IMR-90 (cell line): ENCODE measurements around the gene WDR37. TPM values are rescaled to one million over a fixed set of nuclear protein-coding genes. Genes with fewer than 3 reads are reported as not detected.

Experiments used
- ATAC-seq: fragments of 200-7000 bp; cut with Tn5 transposase; 2 replicates; pipeline ENCODE4 v1.9.1; 2020; ENCODE audit warnings: low read depth, mild to moderate bottlenecking, moderate library complexity
- BruUV-seq: library from RNA; stranded (reverse); fragments of 400-500 nt; replicated peaks from 2 replicates; lab custom pipeline; 2021; lab: Mats Ljungman, UMichigan
- CTCF ChIA-PET: fragments of 300-600 bp; formaldehyde crosslinking; extraction: SDS; loops from one replicate; lab custom pipeline; 2021; ENCODE audit warnings: antibody characterized with exemption; lab: Yijun Ruan, JAX
- POLR2A ChIA-PET: fragments of 300-600 bp; sonication (Branson Sonifier 250); formaldehyde crosslinking; loops from one replicate; lab custom pipeline; 2022; ENCODE audit warnings: antibody characterized with exemption; ENCODE audit not compliant: unreplicated experiment; lab: Charles Lee
- DNase-seq: peaks from one replicate; pipeline ENCODE4 v3.0.0; 2013
- H2AFZ ChIP-seq: replicated peaks from 2 replicates; pipeline ENCODE3; 2013; ENCODE audit warnings: low read length, mild to moderate bottlenecking; ENCODE audit not compliant: poor library complexity
- H2AK5ac ChIP-seq: 2 replicates; pipeline ENCODE4 v1.6.1; 2013; ENCODE audit warnings: low read depth, low read length, inconsistent platforms
- H2AK9ac ChIP-seq: replicated peaks from 2 replicates; pipeline ENCODE3; 2013; ENCODE audit warnings: mild to moderate bottlenecking, low read depth, low read length, moderate library complexity; ENCODE audit not compliant: poor library complexity
- H2BK120ac ChIP-seq: 2 replicates; pipeline ENCODE4 v1.6.1; 2013; ENCODE audit warnings: low read depth, low read length, inconsistent platforms
- H2BK15ac ChIP-seq: 3 replicates; pipeline ENCODE4 v1.6.1; 2013; ENCODE audit warnings: low read depth, low read length, inconsistent platforms
- H2BK20ac ChIP-seq: 2 replicates; pipeline ENCODE4 v1.6.1; 2013; ENCODE audit warnings: low read depth, mild to moderate bottlenecking, inconsistent platforms, low read length, moderate library complexity
- H2BK5ac ChIP-seq: 2 replicates; pipeline ENCODE4 v1.6.1; 2013; ENCODE audit warnings: mild to moderate bottlenecking, low read depth, low read length, inconsistent platforms; ENCODE audit not compliant: poor library complexity, severe bottlenecking
- H3K14ac ChIP-seq: replicated peaks from 2 replicates; pipeline ENCODE4 v1.6.1; 2013; ENCODE audit warnings: low read depth, low read length, inconsistent platforms
- H3K18ac ChIP-seq: 2 replicates; pipeline ENCODE4 v1.6.1; 2013; ENCODE audit warnings: low read depth, low read length, control low read depth
- H3K23ac ChIP-seq: 2 replicates; pipeline ENCODE4 v1.6.1; 2013; ENCODE audit warnings: low read depth, low read length, inconsistent platforms
- H3K27ac ChIP-seq: 2 replicates; pipeline ENCODE4 v1.5.1; 2013; ENCODE audit warnings: mild to moderate bottlenecking, control low read depth, low read length; ENCODE audit not compliant: insufficient read depth
- H3K27me3 ChIP-seq: 2 replicates; pipeline ENCODE4 v1.6.1; 2013; ENCODE audit warnings: low read length; ENCODE audit not compliant: control insufficient read depth, insufficient read depth
- H3K36me3 ChIP-seq: 2 replicates; pipeline ENCODE4 v1.6.1; 2013; ENCODE audit warnings: low read length, mixed read lengths; ENCODE audit not compliant: control insufficient read depth, insufficient read depth
- H3K4ac ChIP-seq: 2 replicates; pipeline ENCODE4 v1.6.1; 2013; ENCODE audit warnings: low read depth, low read length, inconsistent platforms
- H3K4me1 ChIP-seq: 2 replicates; pipeline ENCODE4 v1.6.1; 2013; ENCODE audit warnings: low read length, mixed read lengths; ENCODE audit not compliant: control insufficient read depth, insufficient read depth
- H3K4me2 ChIP-seq: 2 replicates; pipeline ENCODE4 v1.6.1; 2013; ENCODE audit warnings: low read depth, mild to moderate bottlenecking, control low read depth, low read length, moderate library complexity
- H3K4me3 ChIP-seq: 2 replicates; pipeline ENCODE4 v1.5.1; 2013; ENCODE audit warnings: low read depth, mild to moderate bottlenecking, control low read depth, low read length, moderate library complexity; ENCODE audit not compliant: insufficient read depth
- H3K56ac ChIP-seq: 2 replicates; pipeline ENCODE4 v1.6.1; 2013; ENCODE audit warnings: low read length, inconsistent platforms; ENCODE audit not compliant: insufficient read depth; ENCODE audit errors: extremely low read depth
- H3K79me1 ChIP-seq, 2 experiments: 2 replicates each; pipeline ENCODE4 v1.6.1; 2013; ENCODE audit warnings: low read length in 2 of 2, inconsistent platforms in 1 of 2, low read depth in 1 of 2
- H3K9ac ChIP-seq: 2 replicates; pipeline ENCODE4 v1.6.1; 2013; ENCODE audit warnings: low read depth, low read length, control low read depth
- H3K9me1 ChIP-seq: 2 replicates; pipeline ENCODE4 v1.6.1; 2013; ENCODE audit warnings: low read length, inconsistent platforms; ENCODE audit not compliant: insufficient read depth
- H3K9me3 ChIP-seq: 2 replicates; pipeline ENCODE4 v1.6.1; 2013; ENCODE audit warnings: low read length; ENCODE audit not compliant: control insufficient read depth, insufficient read depth
- H4K20me1 ChIP-seq: 2 replicates; pipeline ENCODE4 v1.6.1; 2013; ENCODE audit warnings: low read length, inconsistent platforms; ENCODE audit not compliant: insufficient read depth
- H4K5ac ChIP-seq: 2 replicates; pipeline ENCODE4 v1.6.1; 2013; ENCODE audit warnings: mild to moderate bottlenecking, low read depth, low read length, control low read depth
- H4K8ac ChIP-seq, 2 experiments: 2 replicates each; pipeline ENCODE4 v1.6.1; 2013; ENCODE audit warnings: low read depth in 2 of 2, low read length in 2 of 2, control low read depth in 1 of 2, inconsistent platforms in 1 of 2
- H4K91ac ChIP-seq: 2 replicates; pipeline ENCODE4 v1.6.1; 2013; ENCODE audit warnings: low read depth, low read length, inconsistent platforms; ENCODE audit not compliant: insufficient read depth
- BHLHE40 ChIP-seq: fragments of 150-350 bp; IDR thresholded peaks from 2 replicates; pipeline ENCODE4 v1.6.1; 2016; ENCODE audit warnings: mild to moderate bottlenecking, low read depth, low read length
- CEBPB ChIP-seq: IDR thresholded peaks from 2 replicates; pipeline ENCODE4 v1.6.1; 2012; ENCODE audit warnings: low read depth, low read length, improper control_type of control experiment
- CHD1 ChIP-seq: IDR thresholded peaks from 2 replicates; pipeline ENCODE4 v1.6.1; 2012; ENCODE audit warnings: low read depth, low read length, improper control_type of control experiment
- WGBS, 2 experiments: methylation state at CpG; one replicate each; pipeline versions ENCODE4 v1.1.5 to v1.1.7; 2013; ENCODE audit warnings: missing lambda C conversion rate in 2 of 2; ENCODE audit not compliant: insufficient read length in 1 of 2; ENCODE audit errors: extremely low coverage in 2 of 2; 5-methylcytosine and 5-hydroxymethylcytosine counted together
- dilution Hi-C: fragments of 300-500 bp; cut with HindIII; formaldehyde crosslinking; loops from one replicate; pipeline ENCODE4 v1.14.3; 2018; ENCODE audit warnings: low sequenced_read_pairs; ENCODE audit not compliant: unreplicated experiment
- in situ Hi-C: fragments of 300-500 bp; cut with MboI; formaldehyde crosslinking; loops from 3 replicates; pipeline ENCODE4 v1.14.3; 2019; ENCODE audit warnings: low sequenced_read_pairs, inconsistent platforms, mixed read lengths
- intact Hi-C: fragments of 100-400 bp; cut with micrococcal nuclease; formaldehyde crosslinking; loops from 2 replicates; pipeline ENCODE4 v1.10.0; 2022
- polyA plus RNA-seq, 3 experiments: library from polyadenylated mRNA; depleted of rRNA; stranded (reverse); fragments of >200 nt; gene quantifications; 2 replicates each; pipeline ENCODE4 v1.2.3, GENCODE V29; 2012; ENCODE audit warnings: low replicate concordance in 1 of 3
- total RNA-seq: library from RNA; depleted of rRNA; stranded (reverse); fragments of >200 nt; gene quantifications from 2 replicates; pipeline ENCODE4 v1.2.3, GENCODE V29; 2012

Gene WDR37
- total and polyA plus RNA-seq, 2 of the 4 experiments (the other 2 are of a cell fraction), result 12.7 to 14.5 TPM

GRCh38 chr10:1148855-1149605, 92.8 kb downstream of the WDR37 start:
- no peak overlapping the region for H3K27ac ChIP-seq
- in situ Hi-C loops, result no loop called here

More at GRCh38 chr10:1148855-1149605, 92.8 kb downstream of the WDR37 start:
- Histone ChIP-seq H3K4me3 (no peak overlapping the region), H3K9me3 (peaks cover 6% of the 10 kb centered on the region), H4K8ac (no peak overlapping the region), H3K9ac (no peak overlapping the region), H3K23ac (no peak overlapping the region), H3K9me1 (no peaks in the 10 kb centered on the region), H2BK5ac (no peak overlapping the region), H3K36me3 (no peaks in the 10 kb centered on the region), H4K5ac (no peak overlapping the region), H2AK9ac (no peak overlapping the region), H3K4me1 (no peaks in the 10 kb centered on the region), H2BK120ac (no peak overlapping the region), H4K91ac (no peak overlapping the region), H4K20me1 (no peaks in the 10 kb centered on the region), H2AFZ (no peak overlapping the region), H3K18ac (no peak overlapping the region), H3K27me3 (peaks cover 4% of the 10 kb centered on the region; the same call in 1 of the 2 replicates), H3K79me1 (no peaks in the 10 kb centered on the region), H2AK5ac (no peak overlapping the region), H3K4ac (no peak overlapping the region), H2BK15ac (no peak overlapping the region), H2BK20ac (no peak overlapping the region), H3K14ac (no peak overlapping the region), H3K4me2 (no peak overlapping the region), H3K56ac (no peak overlapping the region)
- dilution Hi-C loops (no loop called here), intact Hi-C loops (no loop called here)
- WGBS, 2 experiments, result 67% methylated on average over 4 of the region's 17 CpGs; no CpG with 5 or more reads in 1 of the 2 experiments
- BruUV-seq, result no TSS peak
- ATAC-seq (no peak), DNase-seq (no peak)
- ChIA-PET CTCF (no interaction called here), POLR2A (no interaction called here)
- no peak for TF ChIP-seq BHLHE40
- no peak for TF ChIP-seq CHD1
- TF ChIP-seq CEBPB, result no peak
